HG03469 (cell line): ENCODE measurements around the gene HTD2.
"Not testable (repeated sequence)": the region's sequence is repeated elsewhere in the genome, so short reads cannot be mapped to it uniquely, and the experiment has no call there.

Source experiments
- ATAC-seq: cut with Tn5 transposase; IDR thresholded peaks from one replicate; pipeline ENCODE4 v1.9.1; 2021; ENCODE audit warnings: mild to moderate bottlenecking, moderate library complexity, moderate number of reproducible peaks; ENCODE audit not compliant: unreplicated experiment

The HTD2 gene

GRCh38 chr3:58331593-58332152, 25.4 kb downstream of the HTD2 start:
- no peak for ATAC-seq

- ATAC-seq: peak; percentile 66
Measured at GRCh38 chr3:58332575-58333188, 26.4 kb downstream of the HTD2 start, which contains the start of gene PXK. PXK (plus strand) TSS chr3:58332892; CDS start chr3:58332989, 97 bp downstream.

- ATAC-seq: peak; percentile 28
Measured at GRCh38 chr3:58333206-58334012, 27.1 kb downstream of the HTD2 start.

- ATAC-seq: no peak
Measured at GRCh38 chr3:58334013-58334321, 27.6 kb downstream of the HTD2 start.

- ATAC-seq: no peak
Measured at GRCh38 chr3:58334506-58334884, 28.2 kb downstream of the HTD2 start.

GRCh38 chr3:58335652-58335947, 29.3 kb downstream of the HTD2 start:
- no peak for ATAC-seq

- no peak for ATAC-seq
Measured at GRCh38 chr3:58336135-58336882, 30.0 kb downstream of the HTD2 start.

GRCh38 chr3:58337190-58337589, 30.9 kb downstream of the HTD2 start:
- no peak for ATAC-seq

GRCh38 chr3:58339146-58339545, 32.8 kb downstream of the HTD2 start:
- ATAC-seq: not testable (repeated sequence)

GRCh38 chr3:58340594-58341244, 34.4 kb downstream of the HTD2 start:
- ATAC-seq: no peak

GRCh38 chr3:58341376-58341775, 35.1 kb downstream of the HTD2 start:
- no peak for ATAC-seq

GRCh38 chr3:58342676-58343075, 36.4 kb downstream of the HTD2 start:
- no peak for ATAC-seq

GRCh38 chr3:58345457-58345856, 39.1 kb downstream of the HTD2 start:
- no peak for ATAC-seq

- no peak for ATAC-seq
Measured at GRCh38 chr3:58346368-58346767, 40.0 kb downstream of the HTD2 start.

GRCh38 chr3:58347984-58348383, 41.7 kb downstream of the HTD2 start:
- ATAC-seq: no peak

- ATAC-seq: peak; percentile 72
Measured at GRCh38 chr3:58349792-58350626, 43.7 kb downstream of the HTD2 start.

GRCh38 chr3:58350627-58351013, 44.3 kb downstream of the HTD2 start:
- ATAC-seq: peak; percentile 2

- no peak for ATAC-seq
Measured at GRCh38 chr3:58351920-58352319, 45.6 kb downstream of the HTD2 start.

GRCh38 chr3:58352626-58353025, 46.3 kb downstream of the HTD2 start:
- ATAC-seq: no peak
